ENCODE data around the gene BET1L.
"Not testable (repeated sequence)": the region's sequence is repeated elsewhere in the genome, so short reads cannot be mapped to it uniquely, and the experiment has no call there.

Gene BET1L

GRCh38 chr11:227824-228379 is 20.7 kb upstream of the BET1L start:
- DNase-seq (ENCODE audit: low read depth): no peak

DNA sequence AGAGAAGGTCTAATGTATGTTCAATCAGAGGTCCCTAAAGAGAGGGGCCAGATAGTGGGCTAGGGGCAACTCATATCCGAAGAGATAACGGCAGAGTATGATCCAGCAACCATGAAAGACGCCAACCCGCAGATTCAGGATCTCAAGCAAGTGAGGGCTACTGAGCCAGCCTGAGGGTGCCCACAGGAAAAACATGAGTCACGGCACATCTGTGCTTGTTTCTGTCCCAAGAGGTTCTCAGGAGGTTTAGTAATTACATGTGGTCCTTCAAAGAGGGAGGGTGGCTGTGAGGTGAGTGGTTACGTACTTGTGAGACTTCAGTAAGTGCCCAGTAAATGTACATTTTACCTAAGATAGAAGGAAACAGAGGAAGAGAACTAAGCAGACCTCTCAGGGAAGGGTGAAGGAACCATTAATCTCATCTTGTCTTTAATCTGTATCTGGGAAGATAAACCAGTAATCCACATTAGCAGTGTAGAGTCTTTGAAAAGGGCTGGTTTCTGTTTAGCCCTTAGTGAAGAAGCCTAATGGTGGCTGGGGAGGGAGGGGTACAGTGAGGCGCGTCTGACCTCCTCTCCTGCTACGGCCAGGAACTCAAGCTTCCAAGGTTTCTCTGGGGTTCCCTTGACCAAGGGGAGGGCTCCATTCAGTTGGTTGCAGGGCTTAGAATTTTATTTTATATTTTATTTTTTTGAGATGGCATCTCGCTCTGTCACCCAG is 18.7 kb upstream of the BET1L start:
- DNase-seq (ENCODE audit: low read depth): no peak

GRCh38 chr11:224424-224823 is 17.2 kb upstream of the BET1L start:
- DNase-seq (ENCODE audit: low read depth): no peak

- DNase-seq (ENCODE audit: low read depth): no peak
Measured at GRCh38 chr11:223884-224283, 16.7 kb upstream of the BET1L start.

DNA sequence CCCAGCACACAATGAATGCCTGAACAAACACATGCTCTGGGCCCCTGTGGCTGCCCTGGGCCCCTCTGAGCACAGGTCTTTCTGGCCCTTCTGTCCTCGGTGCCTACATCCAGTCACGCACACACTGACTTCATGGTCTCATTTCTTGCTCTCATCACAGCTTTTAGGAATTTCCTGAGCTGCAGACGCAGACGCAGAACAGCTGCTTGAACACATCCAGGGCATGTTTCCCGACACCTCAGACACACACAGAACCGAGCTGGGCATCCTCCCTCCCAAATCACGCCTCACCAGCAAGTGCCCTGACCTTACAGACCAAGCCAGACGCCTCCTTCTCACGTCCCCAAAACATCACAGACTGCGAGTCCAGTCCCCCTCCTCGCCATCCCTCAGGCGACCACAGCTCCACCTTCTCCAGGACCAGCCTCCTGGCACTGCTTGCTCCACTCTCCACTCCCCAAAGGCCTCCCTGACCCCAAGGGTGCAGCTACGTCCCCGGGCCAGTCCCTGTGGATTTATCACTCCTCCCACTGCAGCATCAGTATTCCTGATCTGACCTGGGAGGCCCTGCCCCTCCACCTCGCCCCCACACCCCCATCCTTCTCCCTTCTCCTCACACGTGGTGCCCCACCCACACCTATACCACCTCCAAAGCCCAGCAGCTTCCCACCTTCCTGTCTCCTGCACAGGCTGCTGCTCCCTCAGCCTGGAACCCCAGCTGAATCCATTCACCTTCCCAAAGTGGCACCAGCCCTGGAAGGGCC is 16.0 kb upstream of the BET1L start:
- no peak for DNase-seq (ENCODE audit: low read depth)

- no peak for DNase-seq (ENCODE audit: low read depth)
Measured at GRCh38 chr11:221998-222789, 15.0 kb upstream of the BET1L start.

DNA sequence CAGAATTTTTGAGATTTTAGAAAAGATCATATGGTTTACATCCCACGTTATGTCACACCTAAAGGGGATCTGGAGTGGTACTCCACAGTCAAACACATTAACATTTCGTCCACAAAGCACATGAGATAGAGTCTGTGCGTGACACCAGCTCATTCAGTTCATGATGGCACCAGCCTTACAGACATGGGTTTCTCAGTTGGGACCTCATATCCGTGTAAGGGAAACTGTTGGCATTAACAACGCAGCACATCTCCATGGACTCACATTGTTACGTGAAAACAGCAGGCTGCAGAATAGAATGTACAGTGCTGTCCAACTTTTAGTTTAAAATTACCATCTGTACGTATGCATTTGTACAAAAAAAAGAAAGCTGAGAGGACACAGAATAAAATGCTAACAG is 14.3 kb upstream of the BET1L start:
- DNase-seq (ENCODE audit: low read depth): no peak

DNA sequence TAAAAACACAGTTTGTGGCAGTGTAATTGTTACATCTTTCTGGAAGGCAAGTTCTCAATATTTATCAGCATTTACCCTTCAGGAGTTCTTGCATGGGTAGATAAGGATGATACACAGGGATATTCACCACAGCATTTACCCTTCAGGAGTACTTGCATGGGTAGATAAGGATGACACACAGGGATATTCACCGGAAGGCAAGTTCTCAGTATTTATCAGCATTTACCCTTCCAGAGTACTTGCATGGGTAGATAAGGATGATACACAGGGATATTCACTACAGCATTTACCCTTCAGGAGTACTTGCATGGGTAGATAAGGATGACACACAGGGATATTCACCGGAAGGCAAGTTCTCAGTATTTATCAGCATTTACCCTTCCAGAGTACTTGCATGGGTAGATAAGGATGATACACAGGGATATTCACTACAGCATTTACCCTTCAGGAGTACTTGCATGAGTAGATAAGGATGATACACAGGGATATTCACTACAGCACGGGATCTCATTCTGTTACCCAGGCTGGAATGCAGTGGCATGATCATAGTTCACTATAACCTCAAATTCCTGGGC is 13.5 kb upstream of the BET1L start:
- not testable (repeated sequence) for DNase-seq (ENCODE audit: low read depth)

GRCh38 chr11:218815-219593 is 11.8 kb upstream of the BET1L start:
- no peak for DNase-seq (ENCODE audit: low read depth)

- DNase-seq (ENCODE audit: low read depth): no peak
Measured at GRCh38 chr11:217704-218103, 10.5 kb upstream of the BET1L start.

- DNase-seq (ENCODE audit: low read depth): no peak
Measured at GRCh38 chr11:216081-216974, 9.1 kb upstream of the BET1L start.

DNA sequence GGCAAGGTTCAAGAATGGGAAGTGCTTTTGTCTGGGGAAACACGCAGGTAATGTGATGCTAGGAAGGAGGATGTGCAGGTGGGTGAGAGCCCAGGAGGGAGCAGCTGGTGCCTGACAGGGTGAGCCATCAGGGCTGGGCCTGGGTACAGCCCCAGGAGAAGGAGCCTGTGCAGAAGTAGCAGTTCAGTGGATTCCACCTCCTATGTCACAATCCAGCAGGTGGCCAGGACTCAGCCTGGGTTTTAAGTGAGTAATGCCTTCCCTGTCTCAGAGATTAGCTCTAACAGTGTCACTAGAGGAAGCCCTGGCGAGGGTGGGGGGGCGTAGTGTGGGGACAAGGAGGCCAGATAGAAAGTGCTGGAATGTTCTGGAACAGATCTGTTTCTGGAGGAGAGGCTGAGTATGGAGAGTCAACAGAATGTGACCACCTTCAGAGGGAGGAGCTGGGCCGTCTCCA is 8.4 kb upstream of the BET1L start:
- DNase-seq (ENCODE audit: low read depth): no peak

- DNase-seq (ENCODE audit: low read depth): no peak
Measured at GRCh38 chr11:214083-214482, 6.9 kb upstream of the BET1L start.

GRCh38 chr11:213111-213510 is 5.9 kb upstream of the BET1L start:
- no peak for DNase-seq (ENCODE audit: low read depth)

DNA sequence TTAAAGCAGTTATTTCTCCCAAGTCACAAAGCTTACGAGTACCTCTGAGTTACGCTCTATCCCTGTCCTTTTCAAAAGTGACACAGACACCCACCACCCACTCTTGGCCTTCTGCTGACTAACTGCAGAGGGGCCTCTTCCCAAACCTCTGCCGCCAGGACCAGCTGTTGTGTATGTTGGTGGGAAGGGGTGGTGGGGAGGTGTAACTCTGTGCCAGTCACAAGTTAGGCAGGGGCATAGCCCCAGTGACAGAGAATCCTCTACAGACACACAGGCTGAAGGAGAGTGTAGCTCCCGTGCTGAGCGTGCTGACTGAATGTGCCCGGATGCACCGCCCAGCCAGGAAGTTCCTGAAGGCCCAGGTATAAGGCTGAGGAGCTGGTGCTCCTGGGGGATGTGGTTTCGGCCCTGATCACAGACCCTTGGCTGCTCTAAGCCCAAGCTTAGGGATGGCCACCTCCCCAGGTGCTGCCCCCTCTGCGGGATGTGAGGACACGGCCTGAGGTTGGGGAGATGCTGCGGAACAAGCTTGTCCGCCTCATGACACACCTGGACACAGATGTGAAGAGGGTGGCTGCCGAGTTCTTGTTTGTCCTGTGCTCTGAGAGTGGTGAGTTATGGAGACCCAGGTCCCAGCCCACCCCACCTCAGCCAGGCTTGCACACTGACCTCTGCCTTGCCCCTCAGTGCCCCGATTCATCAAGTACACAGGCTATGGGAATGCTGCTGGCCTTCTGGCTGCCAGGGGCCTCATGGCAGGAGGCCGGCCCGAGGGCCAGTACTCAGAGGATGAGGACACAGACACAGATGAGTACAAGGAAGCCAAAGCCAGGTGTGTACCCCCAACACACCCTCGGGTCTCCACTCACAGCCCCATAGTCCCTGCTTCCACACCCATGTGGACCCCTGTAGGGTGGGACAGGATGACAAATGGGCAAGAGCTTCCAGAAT is 5.2 kb upstream of the BET1L start:
- no peak for DNase-seq (ENCODE audit: low read depth)

DNA sequence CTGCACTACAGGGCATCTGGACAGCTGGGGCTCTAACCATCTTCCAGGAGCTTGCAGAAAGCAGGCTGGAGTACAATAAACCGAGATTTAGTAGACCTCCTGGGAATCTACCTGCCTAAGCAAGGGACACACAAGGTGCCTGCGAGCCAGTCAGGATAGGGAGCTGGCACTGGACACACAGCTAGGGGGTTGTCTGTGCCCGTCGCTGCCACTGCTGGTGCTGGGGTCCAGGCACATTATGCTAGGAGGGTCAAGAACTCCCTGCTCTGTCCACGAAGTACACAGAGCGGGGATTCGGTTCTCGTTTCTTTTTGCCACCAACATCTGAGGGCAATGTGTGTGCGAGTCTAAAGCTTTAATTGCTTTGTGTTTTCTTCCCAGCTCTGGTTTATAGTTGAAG is 4.5 kb upstream of the BET1L start:
- DNase-seq (ENCODE audit: low read depth): no peak

DNA sequence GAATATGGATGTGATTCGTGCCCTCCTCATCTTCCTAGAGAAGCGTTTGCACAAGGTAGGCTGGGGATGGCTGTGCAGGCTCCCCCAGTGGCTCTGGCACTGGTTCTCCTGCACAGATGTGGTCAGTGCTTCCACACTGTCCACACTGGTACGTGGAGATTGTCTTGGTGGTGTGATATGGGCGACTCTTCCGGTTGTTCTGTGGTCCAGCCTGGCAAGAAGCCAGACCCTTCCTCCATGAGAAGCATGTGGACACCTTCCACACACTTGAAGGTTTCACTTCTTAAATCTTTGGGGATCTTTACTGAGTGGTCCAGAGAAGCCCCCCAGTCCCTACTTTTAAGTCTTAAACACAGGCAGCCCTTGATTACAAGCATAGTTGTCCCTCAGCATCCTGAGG is 4.1 kb upstream of the BET1L start:
- DNase-seq (ENCODE audit: low read depth): no peak

DNA sequence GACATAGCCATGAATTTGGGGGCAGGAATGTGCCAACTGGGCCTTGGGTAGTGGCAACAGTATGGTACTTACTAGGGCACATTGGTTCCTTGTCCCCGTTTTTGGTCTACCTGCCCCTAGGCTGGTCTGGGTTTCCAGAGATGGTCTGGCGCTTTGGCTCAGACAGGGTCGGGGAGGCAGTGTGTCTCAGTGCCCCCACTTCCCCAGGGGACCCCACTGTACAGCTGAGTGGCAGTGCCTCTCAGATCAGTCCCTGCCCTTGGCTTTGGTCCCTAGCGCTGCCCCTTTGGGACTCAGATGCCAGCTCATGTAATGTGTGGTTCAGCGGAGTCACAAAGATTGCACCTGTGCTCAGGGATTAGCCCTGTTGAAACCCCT is 3.6 kb upstream of the BET1L start:
- no peak for DNase-seq (ENCODE audit: low read depth)

DNA sequence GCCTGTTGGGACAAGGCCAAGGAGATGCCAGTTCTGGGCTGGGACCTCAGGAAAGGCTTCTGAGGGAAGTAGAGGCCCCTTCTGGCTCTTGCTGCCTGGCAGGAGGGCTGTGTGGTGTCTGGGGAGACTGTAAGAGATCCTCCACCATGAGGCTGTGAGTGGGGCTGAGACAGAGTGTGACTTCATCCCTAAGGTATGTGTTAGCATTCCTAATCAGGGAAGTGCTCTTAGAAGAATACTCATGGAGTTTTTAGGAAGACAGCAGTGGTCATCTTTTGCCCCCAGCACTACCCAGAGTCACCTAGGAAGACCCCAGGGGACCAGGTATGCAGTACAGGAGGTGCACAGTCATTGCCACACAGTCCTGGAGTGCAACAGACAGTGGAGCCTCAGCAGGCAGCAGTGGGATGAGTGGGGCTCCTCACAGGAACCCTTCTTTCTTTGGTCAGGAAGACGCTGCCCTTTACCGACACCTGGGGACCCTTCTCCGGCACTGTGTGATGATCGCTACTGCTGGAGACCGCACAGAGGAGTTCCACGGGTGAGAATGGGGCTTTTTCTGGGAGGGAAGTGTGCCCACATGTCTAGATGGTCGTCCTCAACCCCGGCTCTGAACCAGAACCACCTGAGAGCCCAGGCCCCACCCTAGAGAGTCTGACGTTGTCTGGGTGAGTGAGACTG is 3.1 kb upstream of the BET1L start:
- DNase-seq (ENCODE audit: low read depth): no peak

Data from stimulated activated CD8-positive, alpha-beta memory T cell treated with anti-CD3 and anti-CD28 coated beads, Interleukin-7, amount 100 ng/mL, for 24 hours (primary cell).